RWPE1 (cell line): Measurements from ENCODE around the gene IQSEC3.

Experiments
- CTCF ChIA-PET: fragments of 350-600 bp; sonication (Branson Sonifier 250); formaldehyde crosslinking; extraction: SDS; loops from one replicate; lab custom pipeline; 2021; lab: Yijun Ruan, JAX
- POLR2A ChIA-PET: fragments of 400-600 bp; formaldehyde crosslinking; extraction: SDS; loops from one replicate; lab custom pipeline; 2020; ENCODE audit warnings: antibody characterized with exemption; ENCODE audit not compliant: low non-redundant PET; lab: Yijun Ruan, JAX
- DNase-seq: peaks from one replicate; pipeline ENCODE4 v3.0.0; 2012; ENCODE audit warnings: low spot score
- H3K27ac ChIP-seq: fragments of 450-650 bp; 2 replicates; pipeline ENCODE4 v1.5.1; 2017
- CTCF ChIP-seq: fragments of 450-650 bp; conservative IDR thresholded peaks from 2 replicates; pipeline ENCODE4 v1.5.1; 2017; ENCODE audit warnings: low read depth, mild to moderate bottlenecking

IQSEC3 gene

GRCh38 chr12:115960-116915 is 49.7 kb downstream of the IQSEC3 start:
- CTCF ChIA-PET: interaction anchor here (0.6 kb wide), 1 partner anchor 80 kb away, joined by 3 read pairs; no protein-coding TSS in a partner anchor
- no peak for DNase-seq
- no peak for TF ChIP-seq CTCF
- POLR2A ChIA-PET: no interaction called here
- no peak overlapping the region for H3K27ac ChIP-seq

GRCh38 chr12:117311-117710 is 50.7 kb downstream of the IQSEC3 start:
- CTCF ChIA-PET: no interaction called here
- no peak for DNase-seq
- H3K27ac ChIP-seq: no peak overlapping the region
- no peak for TF ChIP-seq CTCF
- POLR2A ChIA-PET: no interaction called here

- DNase-seq: no peak
- H3K27ac ChIP-seq: no peak overlapping the region
- no peak for TF ChIP-seq CTCF
- CTCF ChIA-PET: interaction anchor here (0.5 kb wide), 1 partner anchor 132 kb away, joined by 4 read pairs; no protein-coding TSS in a partner anchor
- POLR2A ChIA-PET: no interaction called here
These were observed 51.3 kb downstream of the IQSEC3 start for GRCh38 chr12:117816-118345.

GRCh38 chr12:118591-118990 is 52.0 kb downstream of the IQSEC3 start:
- no peak for TF ChIP-seq CTCF
- DNase-seq: no peak
- H3K27ac ChIP-seq: no peak overlapping the region
- ChIA-PET CTCF (no interaction called here), POLR2A (no interaction called here)

GRCh38 chr12:120951-121350 is 54.4 kb downstream of the IQSEC3 start:
- H3K27ac ChIP-seq: no peak overlapping the region
- ChIA-PET CTCF (interaction anchor here (0.6 kb wide), 1 partner anchor 13 kb away, joined by 3 read pairs; no protein-coding TSS in a partner anchor), POLR2A (no interaction called here)
- no peak for TF ChIP-seq CTCF
- no peak for DNase-seq

GRCh38 chr12:121647-122046 is 55.1 kb downstream of the IQSEC3 start:
- ChIA-PET POLR2A (no interaction called here), CTCF (no interaction called here)
- H3K27ac ChIP-seq: no peak overlapping the region
- no peak for TF ChIP-seq CTCF
- no peak for DNase-seq
